Tibial artery (tissue), 4 donors: ENCODE results near the gene ZNF292.

Source experiments
- DNase-seq, 2 donors: peaks; one replicate each; pipeline ENCODE4 v3.0.0-alpha.2; 2019
- H3K27ac ChIP-seq, 2 donors: fragments of 200-600 bp; sonication (generic) in 1 of 2; 1 replicate in 1 of 2; 2 replicates in 1 of 2; pipeline ENCODE4 v1.5.1; 2018 to 2019; ENCODE audit warnings: mild to moderate bottlenecking in 1 of 2
- H3K27me3 ChIP-seq, 2 donors: fragments of 200-600 bp; sonication (generic) in 1 of 2; one replicate each; pipeline versions ENCODE4 v1.5.1 to v1.6.0; 2016 to 2019
- H3K36me3 ChIP-seq, 3 donors: fragments of 200-600 bp; sonication (generic) in 2 of 3; one replicate each; pipeline ENCODE4 v1.5.1; 2016 to 2019; ENCODE audit warnings: mild to moderate bottlenecking in 2 of 3
- H3K4me1 ChIP-seq, 4 donors: fragments of 200-600 bp; sonication (generic) in 2 of 4; 1 replicate in 3 of 4; 2 replicates in 1 of 4; pipeline ENCODE4 v1.5.1; 2016 to 2019
- H3K4me3 ChIP-seq, 2 donors: fragments of 200-600 bp; sonication (generic) in 1 of 2; 1 replicate in 1 of 2; 2 replicates in 1 of 2; pipeline ENCODE4 v1.5.1; 2018 to 2019; ENCODE audit warnings: mild to moderate bottlenecking in 2 of 2
- H3K9me3 ChIP-seq, 3 donors: fragments of 200-600 bp; sonication (generic) in 1 of 3; one replicate each; pipeline ENCODE4 v1.5.1; 2016 to 2019
- CTCF ChIP-seq, 2 experiments: fragments of 200-600 bp in 1 of 2; fragments of 450-650 bp in 1 of 2; IDR thresholded peaks; one replicate each; pipeline ENCODE4 v1.5.1; 2017 to 2019; ENCODE audit warnings: antibody characterized with exemption in 2 of 2, mild to moderate bottlenecking in 1 of 2, moderate library complexity in 1 of 2
- intact Hi-C: fragments of 100-400 bp; cut with DNase I; formaldehyde crosslinking; loops from one replicate; pipeline ENCODE4 v1.15.0; 2023; ENCODE audit warnings: low total_unique reads

ZNF292 gene

GRCh38 chr6:87180105-87180728 lies 24.9 kb downstream of the ZNF292 start:
- no peak for TF ChIP-seq CTCF (IDR thresholded peaks at IDR 0.05)
- H3K4me3 ChIP-seq: no peak overlapping the region
- no peak for DNase-seq
- peaks cover 0 to 7% (median 3%) of the 10 kb centered on the region in 4 donors for H3K4me1 ChIP-seq
- intact Hi-C loops: no loop called here
- peaks cover 0 to 12% (median 0%) of the 10 kb centered on the region in 3 donors for H3K36me3 ChIP-seq
- H3K27me3 ChIP-seq: no peaks in the 10 kb centered on the region
- H3K9me3 ChIP-seq: no peaks in the 10 kb centered on the region
- no peak overlapping the region for H3K27ac ChIP-seq

- DNase-seq: no peak
- H3K27ac ChIP-seq: no peak overlapping the region
- H3K9me3 ChIP-seq: no peaks in the 10 kb centered on the region
- peaks cover 0 to 7% (median 0%) of the 10 kb centered on the region in 4 donors for H3K4me1 ChIP-seq
- H3K27me3 ChIP-seq: no peaks in the 10 kb centered on the region
- no peak for TF ChIP-seq CTCF (IDR thresholded peaks at IDR 0.05)
- H3K36me3 ChIP-seq: peaks cover 0 to 12% (median 0%) of the 10 kb centered on the region in 3 donors
- H3K4me3 ChIP-seq: no peak overlapping the region
- intact Hi-C loops: no loop called here
These were observed 26.5 kb downstream of the ZNF292 start for GRCh38 chr6:87181903-87182302.

- Histone ChIP-seq H3K27ac (no peak overlapping the region), H3K4me3 (no peak overlapping the region), H3K9me3 (no peaks in the 10 kb centered on the region), H3K27me3 (no peaks in the 10 kb centered on the region), H3K36me3 (peaks cover 0 to 12% (median 0%) of the 10 kb centered on the region in 3 donors), H3K4me1 (peaks cover 0 to 7% (median 1%) of the 10 kb centered on the region in 4 donors)
- no peak for TF ChIP-seq CTCF (IDR thresholded peaks at IDR 0.05)
- intact Hi-C loops: no loop called here
- DNase-seq: no peak
These were observed 27.0 kb downstream of the ZNF292 start for GRCh38 chr6:87182321-87182720.

DNA sequence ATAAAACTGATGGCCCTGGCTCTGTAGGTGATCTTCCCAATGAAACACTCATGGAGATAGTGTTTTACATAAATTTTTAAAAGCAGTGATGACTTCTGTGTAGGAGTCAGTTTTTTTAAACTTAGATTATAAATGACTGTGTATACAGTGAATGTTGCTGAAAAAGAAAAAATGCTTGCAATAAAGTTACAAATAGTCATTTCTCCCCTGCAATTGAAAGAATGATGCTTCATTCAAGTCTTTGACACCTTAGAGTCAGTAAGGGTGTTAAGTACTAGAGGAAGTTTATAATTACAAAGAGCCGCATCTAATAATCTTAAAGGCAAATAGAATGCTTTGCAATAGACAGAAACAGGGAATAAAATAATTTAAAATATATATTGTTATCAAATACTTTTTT lies 27.6 kb downstream of the ZNF292 start:
- Histone ChIP-seq H3K4me1 (peaks cover 0 to 9% (median 3%) of the 10 kb centered on the region in 4 donors), H3K27ac (no peak overlapping the region), H3K4me3 (no peak overlapping the region), H3K9me3 (no peaks in the 10 kb centered on the region), H3K27me3 (no peaks in the 10 kb centered on the region), H3K36me3 (peaks cover 0 to 12% (median 0%) of the 10 kb centered on the region in 3 donors)
- no peak for DNase-seq
- intact Hi-C loops: no loop called here
- no peak for TF ChIP-seq CTCF (IDR thresholded peaks at IDR 0.05)

DNA sequence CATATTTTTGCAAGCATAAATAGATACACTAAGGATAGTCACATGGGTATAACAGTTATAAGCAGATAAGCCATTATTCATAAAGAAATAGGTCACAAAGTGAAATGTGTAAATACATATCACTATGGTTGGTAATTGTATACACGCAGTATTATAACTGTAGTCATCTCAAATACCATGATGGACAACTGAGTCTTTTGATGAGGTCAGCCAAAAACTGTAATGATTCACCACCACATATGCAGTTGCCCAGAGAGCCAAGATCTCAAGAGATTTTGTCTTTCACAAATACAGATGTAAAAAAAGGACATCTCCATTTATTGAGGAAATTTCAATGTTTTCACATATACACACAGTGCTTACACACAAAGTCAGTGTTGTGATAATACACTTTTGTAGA lies 28.3 kb downstream of the ZNF292 start:
- DNase-seq: no peak
- Histone ChIP-seq H3K27ac (no peak overlapping the region), H3K27me3 (no peaks in the 10 kb centered on the region), H3K4me1 (peaks cover 0 to 11% (median 3%) of the 10 kb centered on the region in 4 donors), H3K36me3 (peaks cover 0 to 12% (median 0%) of the 10 kb centered on the region in 3 donors), H3K4me3 (no peak overlapping the region), H3K9me3 (no peaks in the 10 kb centered on the region)
- no peak for TF ChIP-seq CTCF (IDR thresholded peaks at IDR 0.05)
- intact Hi-C loops: no loop called here
